GM19035 (cell line): ENCODE measurements around the gene TMEM258.

ENCODE experiments used
- ATAC-seq: cut with Tn5 transposase; IDR thresholded peaks from one replicate; pipeline ENCODE4 v1.9.1; 2021; ENCODE audit not compliant: unreplicated experiment

TMEM258 gene

GRCh38 chr11:61762223-61762615, 30.2 kb downstream of the TMEM258 start:
- ATAC-seq, result no peak

GRCh38 chr11:61761440-61762222, 30.8 kb downstream of the TMEM258 start:
- no peak for ATAC-seq

- ATAC-seq, result no peak
Observed at GRCh38 chr11:61760946-61761345, 31.5 kb downstream of the TMEM258 start.

GRCh38 chr11:61757213-61757862, 35.1 kb downstream of the TMEM258 start:
- no peak for ATAC-seq

- ATAC-seq, result no peak
Observed at GRCh38 chr11:61756452-61757212, 35.8 kb downstream of the TMEM258 start.

GRCh38 chr11:61756147-61756451, 36.3 kb downstream of the TMEM258 start:
- no peak for ATAC-seq

- no peak for ATAC-seq
Observed at GRCh38 chr11:61754534-61755482, 37.6 kb downstream of the TMEM258 start.

GRCh38 chr11:61753672-61754071, 38.7 kb downstream of the TMEM258 start:
- ATAC-seq, result no peak

GRCh38 chr11:61752925-61753521, 39.4 kb downstream of the TMEM258 start:
- no peak for ATAC-seq

- ATAC-seq, result no peak
Observed at GRCh38 chr11:61752117-61752924, 40.1 kb downstream of the TMEM258 start, which contains the start of gene MYRF. TSS of gene MYRF (plus strand) at chr11:61752636. CDS start at chr11:61752745, 109 bp downstream.

- ATAC-seq, result no peak
Observed at GRCh38 chr11:61751384-61751783, 41.0 kb downstream of the TMEM258 start.

GRCh38 chr11:61750631-61751273, 41.6 kb downstream of the TMEM258 start:
- no peak for ATAC-seq

GRCh38 chr11:61749591-61750217, 42.7 kb downstream of the TMEM258 start:
- no peak for ATAC-seq

GRCh38 chr11:61747967-61748285, 44.5 kb downstream of the TMEM258 start:
- no peak for ATAC-seq

- peak; percentile 64 for ATAC-seq
Observed at GRCh38 chr11:61747192-61747966, 45.0 kb downstream of the TMEM258 start.

GRCh38 chr11:61746442-61747191, 45.8 kb downstream of the TMEM258 start:
- no peak for ATAC-seq

- no peak for ATAC-seq
Observed at GRCh38 chr11:61745781-61746441, 46.5 kb downstream of the TMEM258 start.
